ENCODE measurements around the gene GDPD5.

GRCh38 chr11:75557666-75558494 lies 32.1 kb upstream of the GDPD5 start:
- TF ChIP-seq NR1H2 (CRISPR knock-in tag; IDR thresholded peaks at IDR 0.05) (no peak), ZBTB21 (CRISPR knock-in tag; IDR thresholded peaks at IDR 0.05; ENCODE audit: borderline replicate concordance) (no peak)
- TF ChIP-seq, protein P1, sequence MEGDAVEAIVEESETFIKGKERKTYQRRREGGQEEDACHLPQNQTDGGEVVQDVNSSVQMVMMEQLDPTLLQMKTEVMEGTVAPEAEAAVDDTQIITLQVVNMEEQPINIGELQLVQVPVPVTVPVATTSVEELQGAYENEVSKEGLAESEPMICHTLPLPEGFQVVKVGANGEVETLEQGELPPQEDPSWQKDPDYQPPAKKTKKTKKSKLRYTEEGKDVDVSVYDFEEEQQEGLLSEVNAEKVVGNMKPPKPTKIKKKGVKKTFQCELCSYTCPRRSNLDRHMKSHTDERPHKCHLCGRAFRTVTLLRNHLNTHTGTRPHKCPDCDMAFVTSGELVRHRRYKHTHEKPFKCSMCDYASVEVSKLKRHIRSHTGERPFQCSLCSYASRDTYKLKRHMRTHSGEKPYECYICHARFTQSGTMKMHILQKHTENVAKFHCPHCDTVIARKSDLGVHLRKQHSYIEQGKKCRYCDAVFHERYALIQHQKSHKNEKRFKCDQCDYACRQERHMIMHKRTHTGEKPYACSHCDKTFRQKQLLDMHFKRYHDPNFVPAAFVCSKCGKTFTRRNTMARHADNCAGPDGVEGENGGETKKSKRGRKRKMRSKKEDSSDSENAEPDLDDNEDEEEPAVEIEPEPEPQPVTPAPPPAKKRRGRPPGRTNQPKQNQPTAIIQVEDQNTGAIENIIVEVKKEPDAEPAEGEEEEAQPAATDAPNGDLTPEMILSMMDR (IDR thresholded peaks at IDR 0.05) = no peak
